Measurements from ENCODE around the gene CRACDL.

The CRACDL gene

DNA sequence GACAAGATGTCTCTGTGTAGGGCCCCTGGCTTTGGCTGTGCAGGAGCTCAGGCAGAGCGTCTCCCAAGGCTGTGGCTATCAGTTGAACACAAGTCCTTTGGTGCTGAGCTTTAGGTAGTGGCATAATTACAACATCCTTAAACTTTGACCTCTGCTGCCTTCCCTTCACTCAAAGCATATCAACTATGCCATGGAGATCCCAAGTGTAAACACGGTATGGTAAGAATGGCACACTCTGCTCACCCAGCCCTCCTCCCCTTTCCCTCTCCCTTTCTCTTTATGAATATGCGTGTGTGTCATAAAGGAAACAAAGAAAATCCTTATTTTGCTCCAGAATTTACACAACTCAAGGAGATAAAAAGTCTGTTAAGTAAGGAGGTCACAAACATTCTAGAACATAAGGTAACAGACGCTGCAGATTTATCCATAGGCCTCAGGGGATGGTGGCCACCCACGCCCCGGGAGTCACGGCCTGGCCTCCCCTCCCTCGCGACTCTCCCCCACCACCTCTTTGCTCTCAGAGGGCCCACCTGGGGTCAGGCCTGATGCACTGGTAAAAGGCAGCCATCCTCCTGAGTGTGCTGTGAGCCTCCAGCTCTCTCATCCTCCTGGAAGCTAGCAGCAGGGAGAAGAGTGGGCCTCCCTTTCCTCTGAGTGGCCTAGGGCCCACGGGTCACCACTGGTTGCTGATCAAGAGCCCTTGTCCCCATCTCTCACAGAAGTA, 67.3 kb downstream of the CRACDL start:
- Histone ChIP-seq H4K8ac (ENCODE audit: low read depth, low read length) (no peak overlapping the region), H2AFZ (ENCODE audit: insufficient read depth, low read length, poor library complexity) (no peak overlapping the region), H3K27me3 (ENCODE audit: insufficient read depth, low read length) (no peaks in the 10 kb centered on the region), H2BK12ac (ENCODE audit: low read length) (no peak overlapping the region), H3K4ac (ENCODE audit: low read depth, low read length) (no peak overlapping the region), H3K27ac (ENCODE audit: low read depth, low read length) (no peak overlapping the region), H4K91ac (ENCODE audit: low read depth, low read length) (no peak overlapping the region), H3K36me3 (ENCODE audit: control insufficient read depth in 1 of 2, insufficient read depth in 2 of 2, low read length in 2 of 2) (no peaks in the 10 kb centered on the region), H3K14ac (ENCODE audit: low read length) (no peak overlapping the region), H3K23ac (ENCODE audit: low read length) (no peak overlapping the region), H3K79me1 (ENCODE audit: low read length) (no peaks in the 10 kb centered on the region), H3K4me3 (ENCODE audit: low read depth, low read length) (no peak overlapping the region), H3K79me2 (ENCODE audit: control insufficient read depth, insufficient read depth, low read length, poor library complexity) (no peaks in the 10 kb centered on the region), H4K12ac (ENCODE audit: low read depth, low read length) (no peak overlapping the region), H3K9me3 (ENCODE audit: insufficient read depth, low read depth, low read length) (peaks cover 4% of the 10 kb centered on the region), H2BK120ac (ENCODE audit: insufficient read depth, low read length, poor library complexity) (no peak overlapping the region), H3K4me1 (ENCODE audit: control insufficient read depth in 1 of 2, insufficient read depth in 2 of 2, low read length in 2 of 2) (no peaks in the 10 kb centered on the region), H3K4me2 (ENCODE audit: low read length) (no peak overlapping the region), H2AK5ac (ENCODE audit: low read length) (no peak overlapping the region), H2BK5ac (ENCODE audit: low read depth, low read length, poor library complexity) (no peak overlapping the region), H3K9ac (ENCODE audit: low read length) (no peak overlapping the region), H3K18ac (ENCODE audit: low read length) (no peak overlapping the region)
- DNase-seq: peak; percentile 42 to 70
- no CpG with 5 or more reads among the region's 10 CpGs for WGBS (ENCODE audit: extremely low coverage, insufficient coverage, insufficient read length)

DNA sequence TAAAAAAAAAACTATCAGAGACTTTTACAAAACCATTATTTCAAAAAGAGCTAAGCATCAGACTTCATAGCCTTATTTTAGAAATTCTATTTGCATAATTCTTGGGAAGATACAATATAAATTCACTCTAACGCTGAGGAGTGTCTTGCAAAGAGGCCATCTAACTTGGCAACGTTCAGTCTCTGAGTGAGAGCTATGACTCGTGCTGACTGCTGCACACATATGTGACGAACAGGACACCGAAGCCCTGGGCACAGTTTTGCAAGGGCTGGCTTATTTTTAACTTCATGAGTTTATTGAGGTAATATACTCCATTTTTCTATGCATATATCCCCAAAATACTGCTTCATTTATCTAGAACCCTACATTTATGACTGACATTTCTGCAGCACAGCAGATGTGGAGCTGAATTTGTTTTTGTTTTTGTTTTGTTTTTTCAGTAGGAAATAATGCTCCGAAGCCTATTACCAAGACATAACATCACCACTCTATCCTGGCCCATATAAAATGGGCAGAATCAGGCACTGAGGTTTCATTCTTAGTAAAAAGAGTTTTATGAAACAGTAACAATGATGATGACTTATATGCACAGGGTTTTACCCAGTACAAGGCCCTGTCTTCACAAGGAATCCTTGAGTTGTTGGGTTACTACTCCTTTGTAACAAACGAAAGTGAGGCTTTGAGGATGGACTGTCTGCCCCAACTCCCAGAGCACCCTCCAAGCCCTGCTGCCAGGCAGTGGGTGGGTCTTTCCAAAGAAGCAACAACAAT, 68.3 kb downstream of the CRACDL start:
- H2BK5ac ChIP-seq (ENCODE audit: low read depth, low read length, poor library complexity): no peak overlapping the region
- no peak overlapping the region for H2BK12ac ChIP-seq (ENCODE audit: low read length)
- peaks cover 4% of the 10 kb centered on the region for H3K9me3 ChIP-seq (ENCODE audit: insufficient read depth, low read depth, low read length)
- no peak overlapping the region for H3K4ac ChIP-seq (ENCODE audit: low read depth, low read length)
- H2BK120ac ChIP-seq (ENCODE audit: insufficient read depth, low read length, poor library complexity): no peak overlapping the region
- H4K91ac ChIP-seq (ENCODE audit: low read depth, low read length): no peak overlapping the region
- H3K36me3 ChIP-seq (ENCODE audit: control insufficient read depth in 1 of 2, insufficient read depth in 2 of 2, low read length in 2 of 2): no peaks in the 10 kb centered on the region
- H3K4me1 ChIP-seq (ENCODE audit: control insufficient read depth in 1 of 2, insufficient read depth in 2 of 2, low read length in 2 of 2): no peaks in the 10 kb centered on the region
- no peaks in the 10 kb centered on the region for H3K79me2 ChIP-seq (ENCODE audit: control insufficient read depth, insufficient read depth, low read length, poor library complexity)
- DNase-seq: peak in 1 of 2 donors; percentile 51
- H3K4me2 ChIP-seq (ENCODE audit: low read length): no peak overlapping the region
- H3K14ac ChIP-seq (ENCODE audit: low read length): no peak overlapping the region
- H3K18ac ChIP-seq (ENCODE audit: low read length): no peak overlapping the region
- no peak overlapping the region for H4K8ac ChIP-seq (ENCODE audit: low read depth, low read length)
- no peak overlapping the region for H4K12ac ChIP-seq (ENCODE audit: low read depth, low read length)
- H3K79me1 ChIP-seq (ENCODE audit: low read length): no peaks in the 10 kb centered on the region
- H3K27ac ChIP-seq (ENCODE audit: low read depth, low read length): no peak overlapping the region
- H2AFZ ChIP-seq (ENCODE audit: insufficient read depth, low read length, poor library complexity): no peak overlapping the region
- H2AK5ac ChIP-seq (ENCODE audit: low read length): no peak overlapping the region
- H3K9ac ChIP-seq (ENCODE audit: low read length): no peak overlapping the region
- no peak overlapping the region for H3K4me3 ChIP-seq (ENCODE audit: low read depth, low read length)
- H3K27me3 ChIP-seq (ENCODE audit: insufficient read depth, low read length): no peaks in the 10 kb centered on the region
- WGBS (ENCODE audit: extremely low coverage, insufficient coverage, insufficient read length): no CpG with 5 or more reads among the region's 7 CpGs
- H3K23ac ChIP-seq (ENCODE audit: low read length): no peak overlapping the region

GRCh38 chr2:98866033-98866432, 70.0 kb downstream of the CRACDL start:
- Histone ChIP-seq H2BK5ac (ENCODE audit: low read depth, low read length, poor library complexity) (no peak overlapping the region), H4K12ac (ENCODE audit: low read depth, low read length) (no peak overlapping the region), H3K18ac (ENCODE audit: low read length) (no peak overlapping the region), H3K27ac (ENCODE audit: low read depth, low read length) (no peak overlapping the region), H2AK5ac (ENCODE audit: low read length) (no peak overlapping the region), H3K36me3 (ENCODE audit: control insufficient read depth in 1 of 2, insufficient read depth in 2 of 2, low read length in 2 of 2) (no peaks in the 10 kb centered on the region), H3K4me2 (ENCODE audit: low read length) (no peak overlapping the region), H2BK12ac (ENCODE audit: low read length) (no peak overlapping the region), H3K4me3 (ENCODE audit: low read depth, low read length) (no peak overlapping the region), H2AFZ (ENCODE audit: insufficient read depth, low read length, poor library complexity) (no peak overlapping the region), H4K8ac (ENCODE audit: low read depth, low read length) (no peak overlapping the region), H3K14ac (ENCODE audit: low read length) (no peak overlapping the region), H3K27me3 (ENCODE audit: insufficient read depth, low read length) (no peaks in the 10 kb centered on the region), H3K79me2 (ENCODE audit: control insufficient read depth, insufficient read depth, low read length, poor library complexity) (no peaks in the 10 kb centered on the region), H3K4me1 (ENCODE audit: control insufficient read depth in 1 of 2, insufficient read depth in 2 of 2, low read length in 2 of 2) (no peaks in the 10 kb centered on the region), H3K4ac (ENCODE audit: low read depth, low read length) (no peak overlapping the region), H4K91ac (ENCODE audit: low read depth, low read length) (no peak overlapping the region), H3K9ac (ENCODE audit: low read length) (no peak overlapping the region), H3K79me1 (ENCODE audit: low read length) (no peaks in the 10 kb centered on the region), H3K23ac (ENCODE audit: low read length) (no peak overlapping the region), H2BK120ac (ENCODE audit: insufficient read depth, low read length, poor library complexity) (no peak overlapping the region), H3K9me3 (ENCODE audit: insufficient read depth, low read depth, low read length) (peaks cover 6% of the 10 kb centered on the region)
- no CpG with 5 or more reads among the region's 3 CpGs for WGBS (ENCODE audit: extremely low coverage, insufficient coverage, insufficient read length)
- DNase-seq: no peak

DNA sequence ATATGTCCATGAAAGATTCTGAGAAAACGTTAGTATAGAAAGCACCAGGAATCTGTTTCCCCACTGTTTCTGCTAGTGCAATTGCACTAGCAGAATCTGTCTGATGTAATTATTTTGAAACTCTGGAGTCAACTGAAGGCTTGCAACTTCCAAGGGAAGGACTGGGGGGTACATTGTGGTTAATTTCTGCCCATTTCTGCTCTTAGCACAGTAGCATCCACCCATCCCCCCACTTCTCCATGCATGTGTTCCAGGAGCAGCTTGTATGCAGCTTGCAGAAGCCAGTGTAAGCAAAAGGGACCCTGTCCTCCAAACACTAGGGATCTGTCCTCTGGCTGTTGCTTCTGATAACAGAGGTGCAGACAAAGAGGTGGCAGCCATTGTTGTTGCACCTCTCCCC, 74.4 kb downstream of the CRACDL start:
- Histone ChIP-seq H3K4me3 (ENCODE audit: low read depth, low read length) (no peak overlapping the region), H3K4me2 (ENCODE audit: low read length) (no peak overlapping the region), H3K36me3 (ENCODE audit: control insufficient read depth in 1 of 2, insufficient read depth in 2 of 2, low read length in 2 of 2) (no peaks in the 10 kb centered on the region), H3K4me1 (ENCODE audit: control insufficient read depth in 1 of 2, insufficient read depth in 2 of 2, low read length in 2 of 2) (no peaks in the 10 kb centered on the region), H3K9me3 (ENCODE audit: insufficient read depth, low read depth, low read length) (peaks cover 2% of the 10 kb centered on the region), H4K8ac (ENCODE audit: low read depth, low read length) (no peak overlapping the region), H2AFZ (ENCODE audit: insufficient read depth, low read length, poor library complexity) (no peak overlapping the region), H3K79me2 (ENCODE audit: control insufficient read depth, insufficient read depth, low read length, poor library complexity) (no peaks in the 10 kb centered on the region), H4K91ac (ENCODE audit: low read depth, low read length) (no peak overlapping the region), H4K12ac (ENCODE audit: low read depth, low read length) (no peak overlapping the region), H3K18ac (ENCODE audit: low read length) (no peak overlapping the region), H3K14ac (ENCODE audit: low read length) (no peak overlapping the region), H3K27ac (ENCODE audit: low read depth, low read length) (no peak overlapping the region), H3K4ac (ENCODE audit: low read depth, low read length) (no peak overlapping the region), H3K9ac (ENCODE audit: low read length) (no peak overlapping the region), H2AK5ac (ENCODE audit: low read length) (no peak overlapping the region), H2BK5ac (ENCODE audit: low read depth, low read length, poor library complexity) (no peak overlapping the region), H2BK120ac (ENCODE audit: insufficient read depth, low read length, poor library complexity) (no peak overlapping the region), H3K27me3 (ENCODE audit: insufficient read depth, low read length) (no peaks in the 10 kb centered on the region), H2BK12ac (ENCODE audit: low read length) (no peak overlapping the region), H3K23ac (ENCODE audit: low read length) (no peak overlapping the region), H3K79me1 (ENCODE audit: low read length) (no peaks in the 10 kb centered on the region)
- WGBS (ENCODE audit: extremely low coverage, insufficient coverage, insufficient read length): no CpG with 5 or more reads among the region's 1 CpG
- no peak for DNase-seq
